Stimulated activated naive B cell treated with anti-CD40 and anti-IgM and Interleukin-4, amounts not matched to agents 10 μg/mL and 1 μg/mL and 100 μg/mL, for 72 hours (primary cell): ENCODE measurements around the gene BRINP3.

Experiments used
- ATAC-seq, 2 donors: fragments of 150-1000 bp; cut with Tn5 transposase; replicated peaks; 2 replicates each; pipeline ENCODE4 v1.10.0; 2021; ENCODE audit warnings: moderate library complexity in 1 of 2
- DNase-seq: peaks from one replicate; pipeline ENCODE4 v3.0.0; 2021
- H3K27ac Mint-ChIP-seq: one replicate; pipeline ENCODE4 v1.8.0; 2022; ENCODE audit warnings: mild to moderate bottlenecking, mixed read lengths
- H3K27me3 Mint-ChIP-seq, 2 donors: one replicate each; pipeline ENCODE4 v1.8.0; 2022; ENCODE audit warnings: mixed read lengths in 2 of 2
- H3K36me3 Mint-ChIP-seq, 2 donors: one replicate each; pipeline ENCODE4 v1.8.0; 2022; ENCODE audit warnings: mixed read lengths in 2 of 2, mild to moderate bottlenecking in 1 of 2
- H3K4me1 Mint-ChIP-seq, 2 donors: one replicate each; pipeline ENCODE4 v1.8.0; 2022; ENCODE audit warnings: mixed read lengths in 2 of 2, mild to moderate bottlenecking in 1 of 2
- H3K4me3 Mint-ChIP-seq, 2 donors: one replicate each; pipeline ENCODE4 v1.8.0; 2022; ENCODE audit warnings: mild to moderate bottlenecking in 2 of 2, mixed read lengths in 2 of 2, moderate library complexity in 1 of 2
- H3K9me3 Mint-ChIP-seq, 2 donors: one replicate each; pipeline ENCODE4 v1.8.0; 2022; ENCODE audit warnings: mixed read lengths in 2 of 2, mild to moderate bottlenecking in 1 of 2

Gene BRINP3

GRCh38 chr1:190327271-190327670 is 150.4 kb downstream of the BRINP3 start:
- Mint-ChIP-seq H3K27me3 (no peaks in the 10 kb centered on the region), H3K27ac (no peak overlapping the region), H3K36me3 (no peaks in the 10 kb centered on the region), H3K9me3 (peaks cover 0 to 3% of the 10 kb centered on the region in 2 donors), H3K4me3 (no peak overlapping the region), H3K4me1 (no peaks in the 10 kb centered on the region)
- ATAC-seq (no peak), DNase-seq (no peak)

GRCh38 chr1:190323530-190323929 is 154.1 kb downstream of the BRINP3 start:
- Mint-ChIP-seq H3K27me3 (no peaks in the 10 kb centered on the region), H3K9me3 (peaks cover 0 to 3% of the 10 kb centered on the region in 2 donors), H3K4me3 (no peak overlapping the region), H3K36me3 (no peaks in the 10 kb centered on the region), H3K27ac (no peak overlapping the region), H3K4me1 (no peaks in the 10 kb centered on the region)
- ATAC-seq (no peak), DNase-seq (no peak)

- DNase-seq (no peak), ATAC-seq (no peak)
- Mint-ChIP-seq H3K27me3 (no peaks in the 10 kb centered on the region), H3K4me1 (no peaks in the 10 kb centered on the region), H3K4me3 (no peak overlapping the region), H3K36me3 (no peaks in the 10 kb centered on the region), H3K27ac (no peak overlapping the region), H3K9me3 (peaks cover 0 to 2% of the 10 kb centered on the region in 2 donors)
Measured at GRCh38 chr1:190322274-190322673, 155.4 kb downstream of the BRINP3 start.

GRCh38 chr1:190320952-190321351 is 156.7 kb downstream of the BRINP3 start:
- Mint-ChIP-seq H3K36me3 (no peaks in the 10 kb centered on the region), H3K4me1 (no peaks in the 10 kb centered on the region), H3K27ac (no peak overlapping the region), H3K4me3 (no peak overlapping the region), H3K27me3 (no peaks in the 10 kb centered on the region), H3K9me3 (no peaks in the 10 kb centered on the region)
- DNase-seq (no peak), ATAC-seq (no peak)

GRCh38 chr1:190312763-190313162 is 164.9 kb downstream of the BRINP3 start:
- DNase-seq = no peak
- no peak overlapping the region for H3K27ac Mint-ChIP-seq
- H3K4me1 Mint-ChIP-seq = no peaks in the 10 kb centered on the region
- no peak for ATAC-seq
- H3K4me3 Mint-ChIP-seq = no peak overlapping the region
- H3K9me3 Mint-ChIP-seq = peaks cover 0 to 1% of the 10 kb centered on the region in 2 donors
- H3K27me3 Mint-ChIP-seq = no peaks in the 10 kb centered on the region
- no peaks in the 10 kb centered on the region for H3K36me3 Mint-ChIP-seq

- ATAC-seq (no peak), DNase-seq (no peak)
- no peaks in the 10 kb centered on the region for H3K27me3 Mint-ChIP-seq
- peaks cover 0 to 4% of the 10 kb centered on the region in 2 donors for H3K9me3 Mint-ChIP-seq
- H3K4me3 Mint-ChIP-seq = no peak overlapping the region
- H3K36me3 Mint-ChIP-seq = no peaks in the 10 kb centered on the region
- no peak overlapping the region for H3K27ac Mint-ChIP-seq
- H3K4me1 Mint-ChIP-seq = no peaks in the 10 kb centered on the region
Measured at GRCh38 chr1:190303501-190303900, 174.2 kb downstream of the BRINP3 start.

GRCh38 chr1:190296453-190296852 is 181.2 kb downstream of the BRINP3 start:
- no peaks in the 10 kb centered on the region for H3K4me1 Mint-ChIP-seq
- H3K36me3 Mint-ChIP-seq = no peaks in the 10 kb centered on the region
- peaks cover 2 to 5% of the 10 kb centered on the region in 2 donors for H3K9me3 Mint-ChIP-seq
- H3K27me3 Mint-ChIP-seq = no peaks in the 10 kb centered on the region
- DNase-seq = no peak
- no peak overlapping the region for H3K27ac Mint-ChIP-seq
- no peak for ATAC-seq
- H3K4me3 Mint-ChIP-seq = no peak overlapping the region

- no peaks in the 10 kb centered on the region for H3K27me3 Mint-ChIP-seq
- no peak overlapping the region for H3K27ac Mint-ChIP-seq
- H3K9me3 Mint-ChIP-seq = peaks cover 0 to 5% of the 10 kb centered on the region in 2 donors
- ATAC-seq = no peak
- H3K4me1 Mint-ChIP-seq = no peaks in the 10 kb centered on the region
- H3K36me3 Mint-ChIP-seq = no peaks in the 10 kb centered on the region
- no peak overlapping the region for H3K4me3 Mint-ChIP-seq
- DNase-seq = no peak
Measured at GRCh38 chr1:190289897-190290296, 187.8 kb downstream of the BRINP3 start.

GRCh38 chr1:190286111-190286510 is 191.6 kb downstream of the BRINP3 start:
- Mint-ChIP-seq H3K4me1 (no peaks in the 10 kb centered on the region), H3K27me3 (no peaks in the 10 kb centered on the region), H3K36me3 (no peaks in the 10 kb centered on the region), H3K9me3 (no peaks in the 10 kb centered on the region), H3K27ac (no peak overlapping the region), H3K4me3 (no peak overlapping the region)
- ATAC-seq (no peak), DNase-seq (no peak)

- Mint-ChIP-seq H3K36me3 (no peaks in the 10 kb centered on the region), H3K27ac (no peak overlapping the region), H3K4me3 (no peak overlapping the region), H3K27me3 (no peaks in the 10 kb centered on the region), H3K4me1 (no peaks in the 10 kb centered on the region), H3K9me3 (no peaks in the 10 kb centered on the region)
- ATAC-seq (no peak), DNase-seq (no peak)
Measured at GRCh38 chr1:190277107-190277506, 200.6 kb downstream of the BRINP3 start.

GRCh38 chr1:190274721-190275120 is 202.9 kb downstream of the BRINP3 start:
- Mint-ChIP-seq H3K27ac (no peak overlapping the region), H3K27me3 (no peaks in the 10 kb centered on the region)
- DNase-seq = no peak

GRCh38 chr1:190273161-190273560 is 204.5 kb downstream of the BRINP3 start:
- ATAC-seq (no peak), DNase-seq (no peak)
- Mint-ChIP-seq H3K9me3 (no peaks in the 10 kb centered on the region), H3K4me1 (no peaks in the 10 kb centered on the region), H3K4me3 (no peak overlapping the region), H3K27me3 (no peaks in the 10 kb centered on the region), H3K36me3 (no peaks in the 10 kb centered on the region), H3K27ac (no peak overlapping the region)

More at GRCh38 chr1:190274721-190275120, 202.9 kb downstream of the BRINP3 start:
- no peak overlapping the region for H3K4me3 Mint-ChIP-seq
- H3K4me1 Mint-ChIP-seq = no peaks in the 10 kb centered on the region
- ATAC-seq = no peak
- H3K36me3 Mint-ChIP-seq = no peaks in the 10 kb centered on the region
- H3K9me3 Mint-ChIP-seq = no peaks in the 10 kb centered on the region

- no peak for DNase-seq
- no peak for ATAC-seq
- Mint-ChIP-seq H3K27ac (no peak overlapping the region), H3K36me3 (no peaks in the 10 kb centered on the region), H3K4me1 (no peaks in the 10 kb centered on the region), H3K4me3 (no peak overlapping the region), H3K27me3 (no peaks in the 10 kb centered on the region), H3K9me3 (peaks cover 0 to 6% of the 10 kb centered on the region in 2 donors)
Measured at GRCh38 chr1:190262538-190262937, 215.1 kb downstream of the BRINP3 start.

- Mint-ChIP-seq H3K9me3 (peaks cover 10% of the 10 kb centered on the region in 2 donors), H3K36me3 (no peaks in the 10 kb centered on the region), H3K27me3 (no peaks in the 10 kb centered on the region), H3K4me3 (no peak overlapping the region), H3K4me1 (no peaks in the 10 kb centered on the region), H3K27ac (no peak overlapping the region)
- DNase-seq (no peak), ATAC-seq (no peak)
Measured at GRCh38 chr1:190259424-190259823, 218.2 kb downstream of the BRINP3 start.

- no peak overlapping the region for H3K27ac Mint-ChIP-seq
- peaks cover 10 to 15% of the 10 kb centered on the region in 2 donors for H3K9me3 Mint-ChIP-seq
- ATAC-seq (no peak), DNase-seq (no peak)
- no peaks in the 10 kb centered on the region for H3K27me3 Mint-ChIP-seq
- no peaks in the 10 kb centered on the region for H3K4me1 Mint-ChIP-seq
- no peak overlapping the region for H3K4me3 Mint-ChIP-seq
- H3K36me3 Mint-ChIP-seq = no peaks in the 10 kb centered on the region
Measured at GRCh38 chr1:190258003-190258402, 219.7 kb downstream of the BRINP3 start.

GRCh38 chr1:190252046-190252445 is 225.6 kb downstream of the BRINP3 start:
- Mint-ChIP-seq H3K9me3 (peaks cover 6 to 8% of the 10 kb centered on the region in 2 donors), H3K4me1 (no peaks in the 10 kb centered on the region), H3K4me3 (no peak overlapping the region), H3K27me3 (no peaks in the 10 kb centered on the region), H3K27ac (no peak overlapping the region), H3K36me3 (no peaks in the 10 kb centered on the region)
- DNase-seq (no peak), ATAC-seq (no peak)
